Suppressor macrophage treated with lipopolysaccharide for 1 hour (primary cell): ENCODE measurements around the gene GNG7.
"Not testable (repeated sequence)": the region's sequence is repeated elsewhere in the genome, so short reads cannot be mapped to it uniquely, and the experiment has no call there.

Source experiments
- DNase-seq, 3 donors: peaks; one replicate each; pipeline ENCODE4 v3.0.0-alpha.2; 2020 to 2022

GNG7 gene

DNA sequence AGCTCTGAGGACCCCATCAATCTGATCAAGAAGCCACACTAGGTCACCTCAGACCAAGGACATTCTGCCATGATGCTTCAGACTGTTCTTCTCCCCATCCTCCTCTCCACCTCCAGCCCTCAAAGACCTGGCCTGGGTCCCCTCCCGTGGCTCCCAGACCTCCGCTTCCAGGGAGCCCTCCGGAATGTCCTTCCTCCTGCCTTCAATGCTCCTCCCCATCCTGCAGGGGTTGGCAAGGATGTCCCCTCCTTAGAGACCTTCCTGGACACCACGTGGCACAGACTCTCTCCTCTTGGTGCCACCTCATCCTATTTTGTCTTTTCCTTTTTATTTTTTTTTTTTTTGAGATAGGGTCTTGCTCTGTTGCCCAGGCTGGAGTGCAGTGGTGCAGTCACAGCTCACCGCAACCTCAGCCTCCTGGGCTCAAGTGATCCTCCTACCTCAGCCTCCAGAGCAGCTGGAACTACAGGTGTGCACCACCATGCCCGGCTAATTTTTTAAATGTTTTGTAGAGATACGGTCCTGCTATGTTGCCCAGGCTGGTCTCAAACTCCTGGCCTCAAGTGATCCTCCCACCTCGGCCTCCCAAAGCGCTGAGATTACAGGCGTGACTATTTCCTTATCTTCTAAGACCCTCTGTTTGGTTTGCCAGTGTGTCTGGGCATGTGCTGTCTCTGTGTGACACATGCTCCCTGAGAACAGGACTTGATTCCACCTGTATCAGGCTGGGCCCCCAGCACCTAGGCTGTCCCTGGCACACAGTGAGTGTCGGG, 84.9 kb downstream of the GNG7 start:
- DNase-seq, result no peak

- DNase-seq, result peak; percentile 57 to 76 (median 75)
These were observed 85.6 kb downstream of the GNG7 start for GRCh38 chr19:2616741-2617392.

DNA sequence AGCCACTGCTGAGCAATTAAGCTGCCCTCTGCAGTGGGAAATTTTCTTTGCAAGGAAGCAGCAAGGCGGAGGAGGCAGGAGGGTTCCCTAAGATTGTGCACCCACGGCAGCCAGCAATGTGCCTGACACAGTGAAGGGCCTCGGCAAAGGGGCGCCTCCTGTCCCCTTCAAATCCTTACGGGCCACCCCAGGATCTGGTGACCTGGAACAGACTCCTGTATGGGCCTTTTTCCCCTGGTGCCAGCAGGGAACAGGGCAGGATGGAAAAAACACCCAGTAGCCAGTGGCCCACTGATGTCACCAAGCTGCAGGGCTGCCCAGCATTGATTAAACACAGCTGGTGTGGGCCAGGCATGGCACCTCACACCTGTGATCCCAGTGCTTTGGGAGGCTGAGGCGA, 86.7 kb downstream of the GNG7 start:
- no peak for DNase-seq

DNA sequence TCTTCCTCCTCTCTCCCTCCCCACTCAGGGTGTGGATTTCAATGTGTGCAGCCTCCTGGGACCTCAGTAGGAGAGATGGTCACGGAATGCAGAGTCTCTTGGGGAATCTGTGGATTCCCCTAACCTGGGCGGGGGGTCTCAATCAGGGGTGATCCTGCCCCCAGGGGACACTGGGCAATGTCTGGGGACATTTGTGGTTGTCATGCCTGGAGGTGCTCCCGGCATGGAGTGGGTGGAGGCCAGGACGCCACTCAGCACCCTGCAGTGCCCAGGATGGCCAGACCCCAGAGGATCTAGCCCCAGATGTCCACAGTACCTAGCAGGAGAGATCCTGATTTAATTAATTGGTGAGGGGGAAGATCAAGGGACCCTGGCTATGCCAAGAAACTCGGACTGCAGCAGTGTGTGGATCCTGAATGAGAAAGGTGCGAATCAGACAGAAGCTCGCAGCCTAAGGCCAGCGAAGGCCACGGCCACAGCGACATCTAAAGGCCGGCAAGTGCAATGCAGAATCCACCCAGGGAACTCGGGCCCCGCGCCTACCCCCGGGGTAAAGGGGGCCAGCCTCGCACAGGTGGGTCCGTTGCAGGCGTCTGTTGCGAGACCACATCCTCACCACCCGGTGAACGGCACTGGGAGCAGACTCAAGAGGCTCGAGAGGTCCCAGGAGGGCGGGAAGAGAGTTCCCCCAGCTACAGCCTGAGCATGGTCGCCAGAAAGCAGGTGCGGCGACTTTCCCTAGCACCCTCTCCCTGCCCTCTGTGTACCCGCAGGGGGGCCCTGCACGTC, 88.8 kb downstream of the GNG7 start:
- DNase-seq, result no peak

DNA sequence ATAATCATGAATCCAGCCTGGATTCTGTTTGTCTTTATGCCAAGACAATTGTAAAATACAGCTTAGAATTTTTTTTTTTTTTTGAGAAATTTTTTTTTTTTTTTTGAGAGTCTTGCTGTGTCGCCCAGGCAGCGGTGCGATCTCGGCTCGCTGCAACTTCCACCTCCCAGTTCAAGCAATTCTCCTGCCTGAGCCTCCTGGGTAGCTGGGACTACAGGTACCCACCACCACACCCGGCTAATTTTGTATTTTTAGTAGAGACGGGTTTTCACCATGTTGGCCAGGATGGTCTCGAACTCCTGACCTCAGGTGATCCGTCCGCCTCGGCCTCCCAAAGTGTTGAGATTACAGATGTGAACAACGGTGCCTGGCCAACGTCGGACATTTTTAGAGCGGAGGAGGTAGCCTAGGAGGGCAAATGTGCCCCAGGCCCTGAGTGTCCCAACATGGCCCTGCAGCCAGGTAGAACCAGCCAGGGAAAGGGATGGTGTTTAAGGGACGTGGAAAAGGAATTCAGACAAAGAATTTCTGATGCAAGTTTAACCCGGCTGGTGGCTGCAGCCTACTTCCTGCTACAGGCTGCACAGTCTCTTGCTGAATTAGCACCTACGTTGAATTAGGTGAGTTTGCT, 89.8 kb downstream of the GNG7 start:
- DNase-seq, result no peak

GRCh38 chr19:2611483-2612464, 90.7 kb downstream of the GNG7 start:
- no peak for DNase-seq

- DNase-seq, result peak; percentile 86 to 93 (median 92)
These were observed 91.6 kb downstream of the GNG7 start for GRCh38 chr19:2610637-2611482.

GRCh38 chr19:2609389-2610116, 92.9 kb downstream of the GNG7 start:
- no peak for DNase-seq

- DNase-seq, result not testable (repeated sequence)
These were observed 93.5 kb downstream of the GNG7 start for GRCh38 chr19:2609034-2609388.

DNA sequence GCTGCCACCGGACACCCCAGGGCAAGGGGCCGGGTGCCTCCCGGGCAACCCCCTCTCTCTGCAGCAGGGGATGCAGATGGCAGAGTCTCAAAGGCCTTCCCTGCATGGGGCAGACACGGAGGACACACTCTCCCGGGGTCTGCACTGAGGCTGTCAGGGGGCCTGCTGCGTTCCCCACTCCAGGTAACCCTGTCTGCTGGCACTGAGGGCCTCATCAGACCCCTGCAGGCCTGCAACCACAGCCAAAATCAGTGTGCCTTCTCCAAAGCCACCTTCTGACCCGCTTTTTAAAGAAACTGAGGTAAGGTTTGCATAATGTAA, 93.9 kb downstream of the GNG7 start:
- no peak for DNase-seq

GRCh38 chr19:2607712-2608601, 94.5 kb downstream of the GNG7 start:
- DNase-seq, result no peak

- not testable (repeated sequence) for DNase-seq
These were observed 95.7 kb downstream of the GNG7 start for GRCh38 chr19:2606774-2607173.

DNA sequence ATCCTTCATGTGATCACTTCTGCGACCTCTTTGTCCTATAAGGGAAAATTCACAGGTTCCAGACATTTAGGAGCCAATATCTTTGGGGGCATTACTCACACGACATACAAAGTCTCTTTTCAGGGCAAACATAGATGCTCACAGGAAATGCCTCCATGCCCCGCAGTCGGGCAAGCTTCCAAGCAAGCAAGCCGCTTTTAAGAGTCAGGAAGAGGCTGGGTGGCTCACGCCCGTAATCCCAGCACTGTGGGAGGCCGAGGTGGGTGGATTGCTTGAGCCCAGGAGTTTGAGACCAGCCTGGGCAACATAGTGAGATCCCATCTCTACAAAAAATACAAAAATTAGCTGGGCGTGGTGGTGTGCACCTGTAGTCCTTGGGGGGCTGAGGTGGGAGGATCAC, 96.6 kb downstream of the GNG7 start:
- not testable (repeated sequence) for DNase-seq

- no peak for DNase-seq
These were observed 97.7 kb downstream of the GNG7 start for GRCh38 chr19:2604747-2605329.

DNA sequence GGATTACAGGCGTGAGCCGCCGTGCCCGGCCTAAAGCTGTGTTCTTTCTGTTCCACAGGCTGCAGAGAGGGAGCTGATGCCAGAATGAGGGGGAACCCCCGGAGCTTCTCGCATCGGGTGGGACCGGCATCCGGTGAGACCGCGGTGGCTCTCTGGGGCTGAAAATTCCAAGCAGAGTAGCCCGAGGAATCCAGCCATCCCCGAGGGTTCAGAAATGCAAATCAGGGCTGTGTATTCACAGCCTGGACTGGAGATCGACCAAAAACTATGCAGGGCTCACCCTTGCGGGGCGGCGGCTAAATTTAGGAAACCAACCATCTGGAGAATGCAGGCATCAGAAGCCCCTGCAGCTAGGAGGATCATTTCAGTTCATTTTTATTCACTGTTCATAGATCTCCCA, 99.2 kb downstream of the GNG7 start:
- no peak for DNase-seq

DNA sequence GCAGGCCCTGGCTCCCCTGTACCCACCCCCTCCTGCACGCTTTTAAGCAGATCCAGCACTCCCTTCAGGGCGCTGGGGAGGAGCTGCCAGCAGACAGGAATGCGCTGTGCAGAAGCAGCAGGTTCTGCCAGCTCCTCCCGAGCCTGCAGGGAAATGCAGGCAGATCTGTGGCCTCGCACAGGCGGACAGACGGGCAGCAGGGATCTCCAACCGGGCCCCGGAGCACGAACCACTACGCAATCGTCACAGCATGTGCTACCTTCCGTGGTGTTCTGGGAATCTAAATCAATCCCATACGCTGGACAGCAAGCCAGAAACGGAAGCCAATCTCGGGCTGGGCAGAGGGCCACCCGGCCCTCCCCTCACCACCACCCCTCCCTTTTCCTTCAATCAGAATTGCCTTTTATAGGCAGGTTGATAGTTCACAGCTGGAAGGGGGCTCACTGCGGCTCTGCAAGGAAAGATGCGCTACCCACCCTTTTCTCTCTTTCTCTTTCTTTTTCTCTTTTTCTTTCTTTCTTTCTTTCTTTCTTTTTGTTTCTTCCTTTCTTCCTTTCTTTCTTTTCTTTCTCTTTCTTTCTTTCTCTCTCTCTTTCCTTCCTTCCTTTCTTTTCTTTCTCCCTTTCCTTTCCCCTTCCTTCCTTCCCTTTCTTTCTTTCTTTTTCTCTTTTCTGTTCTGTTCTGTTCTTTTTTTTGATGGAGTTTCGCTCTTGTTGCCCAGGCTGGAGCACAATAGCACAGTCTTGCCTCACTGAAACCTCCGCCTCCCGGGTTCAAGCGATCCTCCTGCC, 99.9 kb downstream of the GNG7 start:
- no peak for DNase-seq

DNA sequence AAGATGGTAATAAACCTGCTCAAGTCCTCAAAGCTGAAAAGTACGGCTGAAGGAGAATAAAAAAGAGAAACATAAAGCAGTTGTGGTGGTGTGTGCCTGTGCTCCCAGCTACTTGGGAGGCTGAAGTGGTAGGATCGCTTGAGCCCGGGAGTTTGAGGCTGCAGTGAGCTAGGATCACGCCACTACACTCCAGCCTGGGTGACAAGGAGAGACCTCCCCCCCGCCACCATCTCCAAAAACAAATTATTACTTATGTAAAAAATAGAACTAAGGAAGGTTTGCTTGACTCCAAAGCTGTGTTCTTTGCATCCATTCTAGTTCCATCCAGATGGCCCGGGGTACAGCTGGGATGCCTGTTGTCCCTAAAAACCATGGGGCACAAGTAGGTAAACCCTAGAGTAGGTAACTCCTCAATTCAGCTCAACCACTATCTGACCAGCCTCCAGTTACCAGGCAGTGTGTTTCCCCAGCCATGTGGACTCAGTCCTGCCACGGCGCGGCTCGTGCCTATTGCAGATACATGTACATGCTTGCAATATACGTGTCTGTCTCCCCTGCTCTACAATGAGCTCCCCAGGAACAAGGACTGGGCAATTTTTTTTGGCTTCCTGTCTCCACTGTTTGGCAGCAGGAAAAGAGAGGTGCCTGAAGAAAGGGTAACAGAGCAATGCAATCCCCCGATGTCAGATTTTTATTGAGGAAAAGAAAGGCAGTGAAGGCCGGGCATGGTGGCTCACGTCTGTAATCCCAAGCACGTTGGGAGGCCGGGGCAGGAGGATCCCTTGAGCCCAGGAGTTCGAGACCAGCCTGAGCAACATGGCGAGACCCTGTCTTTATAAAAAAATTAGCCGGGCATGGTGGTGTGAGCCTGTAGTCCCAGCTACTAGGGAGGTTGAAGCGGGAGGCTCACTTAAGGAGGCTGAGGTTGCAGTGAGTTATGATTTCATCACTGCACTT, 101.3 kb downstream of the GNG7 start:
- DNase-seq, result no peak
